ENCODE data around the gene CREBBP. TPM values are rescaled to one million over a fixed set of nuclear protein-coding genes. Genes with fewer than 3 reads are reported as not detected.

CREBBP gene
- polyA plus RNA-seq, 1 of the 3 experiments (the other 2 are of a cell fraction) = 5.7 TPM

GRCh38 chr16:3774819-3775218 lies 105.7 kb downstream of the CREBBP start:
- ChIA-PET POLR2A (no interaction called here), CTCF (no interaction called here)
- H3K9me3 ChIP-seq = no peaks in the 10 kb centered on the region
- H3K4me2 ChIP-seq = no peak overlapping the region
- no peaks in the 10 kb centered on the region; a peak in 1 of 4 replicates for H3K4me1 ChIP-seq (ENCODE audit: control insufficient read depth in 1 of 2, insufficient read depth in 2 of 2, low read depth in 1 of 2, low read length in 1 of 2)
- H2AFZ ChIP-seq (ENCODE audit: low read depth) = no peak overlapping the region
- H3K36me3 ChIP-seq (replicated peaks in 1 of 2; ENCODE audit: control insufficient read depth in 1 of 2, insufficient read depth in 2 of 2, low read length in 1 of 2) = peaks cover 55 to 58% of the 10 kb centered on the region in 2 experiments
- H3K79me2 ChIP-seq (ENCODE audit: insufficient read depth) = peaks cover 6% of the 10 kb centered on the region; the same call in 1 of the 2 replicates
- no peak for TF ChIP-seq RCOR1 (IDR thresholded peaks at IDR 0.05; ENCODE audit: low read length)
- no peak for TF ChIP-seq PBX3 (IDR thresholded peaks at IDR 0.05)
- no peak for TF ChIP-seq RFX5 (IDR thresholded peaks at IDR 0.05; ENCODE audit: low read length)
- no peak for TF ChIP-seq TCF12 (IDR thresholded peaks at IDR 0.05)
- TF ChIP-seq CTCF (IDR thresholded peaks at IDR 0.05) = no peak
- no peak for TF ChIP-seq EZH2phosphoT487 (IDR thresholded peaks at IDR 0.05; ENCODE audit: borderline replicate concordance, low read depth)
- no peak for TF ChIP-seq POLR2AphosphoS5 (IDR thresholded peaks at IDR 0.05; ENCODE audit: low read depth, low read length)
- no peak for TF ChIP-seq EP300 (IDR thresholded peaks at IDR 0.05; ENCODE audit: borderline replicate concordance in 1 of 2, low read depth in 1 of 2, low read length in 1 of 2)
- no peak for TF ChIP-seq GATA2 (CRISPR knock-in tag; IDR thresholded peaks at IDR 0.05)
- no peak for TF ChIP-seq YY1 (IDR thresholded peaks at IDR 0.05; ENCODE audit: low read depth)
- no peak for TF ChIP-seq FOXM1 (IDR thresholded peaks at IDR 0.05; ENCODE audit: low read depth)
- no peak for TF ChIP-seq TEAD4 (IDR thresholded peaks at IDR 0.05; ENCODE audit: borderline replicate concordance, insufficient read depth)
- TF ChIP-seq MEF2A (IDR thresholded peaks at IDR 0.05; ENCODE audit: borderline replicate concordance, low read depth) = no peak
- no peak for TF ChIP-seq RAD21 (IDR thresholded peaks at IDR 0.05; ENCODE audit: low read length)
- TF ChIP-seq FOXJ3 (CRISPR knock-in tag; IDR thresholded peaks at IDR 0.05) = no peak
- TF ChIP-seq GABPA (IDR thresholded peaks at IDR 0.05; ENCODE audit: low read depth) = no peak
- peaks cover 7% of the 10 kb centered on the region for H3F3A ChIP-seq (replicated peaks; ENCODE audit: insufficient read depth)
- peaks cover 4% of the 10 kb centered on the region; the same call in 1 of the 2 replicates for H4K20me1 ChIP-seq (ENCODE audit: insufficient read depth)
- H3K9me2 ChIP-seq = no peaks in the 10 kb centered on the region
- no peaks in the 10 kb centered on the region for H3K27me3 ChIP-seq (ENCODE audit: insufficient read depth)
- H3K9ac ChIP-seq = no peak overlapping the region
- 92% methylated on average over 6 of the region's 6 CpGs for WGBS (ENCODE audit: low lambda C conversion rate)
- H3K27ac ChIP-seq (ENCODE audit: low read depth in 2 of 2, low read length in 1 of 2) = no peak overlapping the region
- no peak for DNase-seq
- no peak overlapping the region for H3K4me3 ChIP-seq (ENCODE audit: low read depth in 2 of 2, low read length in 1 of 2)

GRCh38 chr16:3774156-3774767 lies 106.3 kb downstream of the CREBBP start:
- Histone ChIP-seq H3K79me2 (ENCODE audit: insufficient read depth) (peaks cover 6% of the 10 kb centered on the region; the same call in 1 of the 2 replicates), H4K20me1 (ENCODE audit: insufficient read depth) (peaks cover 4% of the 10 kb centered on the region; the same call in 1 of the 2 replicates), H3K4me1 (ENCODE audit: control insufficient read depth in 1 of 2, insufficient read depth in 2 of 2, low read depth in 1 of 2, low read length in 1 of 2) (no peaks in the 10 kb centered on the region; a peak in 1 of 4 replicates), H3K9me3 (no peaks in the 10 kb centered on the region), H3K9me2 (no peaks in the 10 kb centered on the region), H3K9ac (no peak overlapping the region), H3K4me3 (ENCODE audit: low read depth in 2 of 2, low read length in 1 of 2) (no peak overlapping the region), H3K27ac (ENCODE audit: low read depth in 2 of 2, low read length in 1 of 2) (no peak overlapping the region), H3F3A (replicated peaks; ENCODE audit: insufficient read depth) (peaks cover 7% of the 10 kb centered on the region), H3K36me3 (replicated peaks in 1 of 2; ENCODE audit: control insufficient read depth in 1 of 2, insufficient read depth in 2 of 2, low read length in 1 of 2) (peaks cover 55 to 57% of the 10 kb centered on the region in 2 experiments), H3K4me2 (no peak overlapping the region), H3K27me3 (ENCODE audit: insufficient read depth) (no peaks in the 10 kb centered on the region), H2AFZ (ENCODE audit: low read depth) (no peak overlapping the region)
- TF ChIP-seq ZBTB33 (IDR thresholded peaks at IDR 0.05; ENCODE audit: borderline replicate concordance, low read depth) (no peak), NFIC (IDR thresholded peaks at IDR 0.05; ENCODE audit: borderline replicate concordance) (no peak), USF2 (IDR thresholded peaks at IDR 0.05; ENCODE audit: borderline replicate concordance, low read depth, low read length) (no peak)
- WGBS (ENCODE audit: low lambda C conversion rate) = 80% methylated on average over 6 of the region's 6 CpGs
- POLR2A ChIA-PET = no interaction called here
- CTCF ChIA-PET = interaction anchor here (0.5 to 1.5 kb wide), 2 partner anchors 94 to 105 kb away, joined by 3 read pairs; no protein-coding TSS in a partner anchor
- DNase-seq = no peak
